Effector memory CD4-positive, alpha-beta T cell (primary cell): ENCODE measurements around the gene MEIOSIN.

Experiments used
- DNase-seq, 3 donors: peaks; one replicate each; pipeline ENCODE4 v3.0.0-alpha.2; 2020
- H3K27ac ChIP-seq: 2 replicates; pipeline ENCODE4 v1.7.0; 2013; ENCODE audit warnings: mild to moderate bottlenecking, low read length, moderate library complexity; ENCODE audit not compliant: insufficient read depth, poor library complexity, severe bottlenecking
- H3K27me3 ChIP-seq: replicated peaks from 2 replicates; pipeline ENCODE4 v1.7.0; 2013; ENCODE audit warnings: mild to moderate bottlenecking, low read length; ENCODE audit not compliant: insufficient read depth, control insufficient read depth, poor library complexity, severe bottlenecking
- H3K36me3 ChIP-seq: 2 replicates; pipeline ENCODE4 v1.7.0; 2013; ENCODE audit warnings: mild to moderate bottlenecking, low read length, moderate library complexity; ENCODE audit not compliant: control insufficient read depth, insufficient read depth
- H3K4me1 ChIP-seq: 2 replicates; pipeline ENCODE4 v1.7.0; 2013; ENCODE audit warnings: low read length, mild to moderate bottlenecking; ENCODE audit not compliant: control insufficient read depth, insufficient read depth, poor library complexity, severe bottlenecking
- H3K4me3 ChIP-seq: 2 replicates; pipeline ENCODE4 v1.7.0; 2013; ENCODE audit warnings: low read length, low read depth, mild to moderate bottlenecking; ENCODE audit not compliant: insufficient read depth, poor library complexity, severe bottlenecking
- H3K9me3 ChIP-seq: 2 replicates; pipeline ENCODE4 v1.7.0; 2013; ENCODE audit warnings: mild to moderate bottlenecking, low read length, moderate library complexity; ENCODE audit not compliant: control insufficient read depth

The MEIOSIN gene

GRCh38 chr19:45769821-45770191, 36.6 kb downstream of the MEIOSIN start:
- DNase-seq = peak in 2 of 3 donors; percentile 52 to 57
- Histone ChIP-seq H3K9me3 (no peaks in the 10 kb centered on the region), H3K27me3 (peaks cover 16% of the 10 kb centered on the region), H3K36me3 (no peaks in the 10 kb centered on the region), H3K4me1 (peaks cover 30% of the 10 kb centered on the region), H3K4me3 (peak overlapping the region; percentile 68), H3K27ac (peak overlapping the region; percentile 56)

- DNase-seq = peak; percentile 80 to 83 (median 81)
- H3K9me3 ChIP-seq = no peaks in the 10 kb centered on the region
- no peaks in the 10 kb centered on the region for H3K36me3 ChIP-seq
- H3K27ac ChIP-seq = peak overlapping the region; percentile 56
- H3K27me3 ChIP-seq = peaks cover 16% of the 10 kb centered on the region
- H3K4me3 ChIP-seq = peak overlapping the region; percentile 68
- peaks cover 30% of the 10 kb centered on the region for H3K4me1 ChIP-seq
Measured at GRCh38 chr19:45770192-45771101, 37.2 kb downstream of the MEIOSIN start.

DNA sequence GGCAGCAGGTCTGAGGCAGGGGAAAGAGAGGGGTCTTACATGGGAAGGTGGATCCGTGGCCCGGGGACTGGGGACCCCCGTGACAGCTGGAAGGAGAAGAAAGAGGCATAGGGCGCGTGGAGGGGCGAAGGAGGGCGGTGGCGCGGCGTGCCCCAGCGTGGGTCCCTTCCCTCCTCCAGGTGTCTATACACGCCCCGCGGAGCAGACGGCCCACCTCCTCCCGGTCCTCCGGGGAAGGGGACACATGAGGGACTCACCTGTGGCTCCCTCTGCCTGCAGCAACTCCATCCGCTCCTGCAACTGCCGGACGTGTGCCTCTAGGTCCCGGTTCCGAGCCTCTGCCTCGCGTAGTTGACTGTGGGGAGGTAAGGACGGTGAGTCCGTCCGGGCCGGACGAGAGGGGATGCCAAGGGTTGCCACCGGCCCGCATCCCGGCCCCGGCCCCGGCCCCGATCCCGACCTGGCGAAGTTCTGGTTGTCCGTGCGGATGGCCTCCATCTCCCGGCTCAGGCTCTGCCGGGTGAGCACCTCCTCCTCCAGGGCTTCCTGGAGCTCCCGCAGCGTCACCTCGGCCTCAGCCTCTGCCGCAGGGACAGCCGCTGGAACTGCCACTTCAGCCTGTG, 38.2 kb downstream of the MEIOSIN start:
- Histone ChIP-seq H3K27ac (no peak overlapping the region), H3K9me3 (no peaks in the 10 kb centered on the region), H3K4me3 (no peak overlapping the region), H3K36me3 (no peaks in the 10 kb centered on the region), H3K4me1 (peaks cover 30% of the 10 kb centered on the region), H3K27me3 (peaks cover 9% of the 10 kb centered on the region)
- no peak for DNase-seq

GRCh38 chr19:45772130-45772840, 39.0 kb downstream of the MEIOSIN start:
- Histone ChIP-seq H3K9me3 (no peaks in the 10 kb centered on the region), H3K4me3 (no peak overlapping the region), H3K36me3 (no peaks in the 10 kb centered on the region), H3K4me1 (peaks cover 30% of the 10 kb centered on the region), H3K27me3 (peaks cover under 1% of the 10 kb centered on the region), H3K27ac (no peak overlapping the region)
- DNase-seq = no peak

- Histone ChIP-seq H3K27ac (no peak overlapping the region), H3K27me3 (no peaks in the 10 kb centered on the region), H3K4me3 (no peak overlapping the region), H3K36me3 (no peaks in the 10 kb centered on the region), H3K4me1 (peaks cover 26% of the 10 kb centered on the region), H3K9me3 (no peaks in the 10 kb centered on the region)
- no peak for DNase-seq
Measured at GRCh38 chr19:45772912-45773311, 39.7 kb downstream of the MEIOSIN start.

DNA sequence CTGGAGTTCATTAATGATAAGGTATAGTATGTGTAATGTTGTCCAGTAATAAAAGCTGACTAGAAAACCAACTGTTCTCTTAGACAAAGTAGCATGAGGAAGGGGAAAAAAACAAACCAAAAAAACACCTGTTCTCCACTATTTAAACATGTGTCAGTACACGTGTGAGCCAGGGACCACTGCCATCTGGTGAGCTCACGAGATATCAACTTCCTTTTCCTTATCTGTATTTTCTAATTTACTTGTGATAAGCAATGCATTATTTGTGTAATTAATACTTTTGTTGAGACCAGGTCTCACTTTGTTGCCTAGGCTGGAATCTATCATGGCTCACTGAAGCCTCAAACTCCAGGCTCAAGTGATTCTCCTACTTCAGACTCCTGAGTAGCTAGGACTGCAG, 40.1 kb downstream of the MEIOSIN start:
- Histone ChIP-seq H3K27ac (no peak overlapping the region), H3K4me1 (peaks cover 21% of the 10 kb centered on the region), H3K36me3 (no peaks in the 10 kb centered on the region), H3K4me3 (no peak overlapping the region), H3K9me3 (no peaks in the 10 kb centered on the region), H3K27me3 (no peaks in the 10 kb centered on the region)
- no peak for DNase-seq

GRCh38 chr19:45774765-45775164, 41.5 kb downstream of the MEIOSIN start:
- no peaks in the 10 kb centered on the region for H3K9me3 ChIP-seq
- peaks cover 2% of the 10 kb centered on the region for H3K27me3 ChIP-seq

GRCh38 chr19:45777395-45777961, 44.2 kb downstream of the MEIOSIN start:
- Histone ChIP-seq H3K36me3 (no peaks in the 10 kb centered on the region), H3K27ac (no peak overlapping the region), H3K4me1 (peaks cover 14% of the 10 kb centered on the region), H3K27me3 (peaks cover 9% of the 10 kb centered on the region), H3K4me3 (no peak overlapping the region), H3K9me3 (no peaks in the 10 kb centered on the region)
- no peak for DNase-seq

More at GRCh38 chr19:45774765-45775164, 41.5 kb downstream of the MEIOSIN start:
- DNase-seq = no peak
- Histone ChIP-seq H3K36me3 (no peaks in the 10 kb centered on the region), H3K4me3 (no peak overlapping the region), H3K4me1 (peaks cover 23% of the 10 kb centered on the region), H3K27ac (no peak overlapping the region)

DNA sequence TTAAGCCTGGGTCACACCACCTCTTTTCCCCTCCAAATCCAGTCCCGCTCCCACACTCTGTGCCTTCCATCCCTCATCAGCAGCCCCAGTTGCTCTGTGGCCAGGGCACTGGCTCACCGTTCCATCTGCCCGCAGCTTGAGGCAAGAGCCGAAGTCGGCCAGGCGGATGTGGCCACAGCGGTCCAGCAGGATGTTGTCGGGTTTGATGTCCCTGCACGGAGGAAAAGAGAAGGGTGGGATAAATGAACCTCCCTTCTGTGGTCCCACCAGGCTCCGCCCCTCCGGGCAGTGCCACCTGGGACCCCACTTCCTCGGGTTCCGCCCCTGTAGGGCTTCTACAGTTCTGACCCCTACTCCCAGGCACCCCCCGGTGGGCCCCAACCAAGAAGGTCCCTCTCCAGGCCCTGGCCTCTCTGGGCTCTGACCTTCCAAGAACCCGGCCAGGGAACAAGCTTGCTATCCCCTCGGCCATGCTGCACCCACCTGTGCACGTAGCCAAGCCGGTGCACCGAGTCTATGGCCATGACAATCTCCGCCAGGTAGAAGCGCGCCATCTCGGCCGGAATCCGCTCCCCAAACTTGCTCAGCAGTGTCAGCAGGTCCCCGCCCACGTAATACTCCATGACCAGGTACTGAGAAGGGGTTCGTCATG, 44.9 kb downstream of the MEIOSIN start:
- no peak overlapping the region for H3K27ac ChIP-seq
- H3K36me3 ChIP-seq = no peaks in the 10 kb centered on the region
- DNase-seq = no peak
- peaks cover 14% of the 10 kb centered on the region for H3K4me1 ChIP-seq
- H3K4me3 ChIP-seq = no peak overlapping the region
- peaks cover 9% of the 10 kb centered on the region for H3K27me3 ChIP-seq
- no peaks in the 10 kb centered on the region for H3K9me3 ChIP-seq
